Activated CD8-positive, alpha-beta memory T cell treated with anti-CD3 and anti-CD28 coated beads for 24 hours (primary cell): ENCODE results near the gene VARS2.

Source experiments
- DNase-seq: peaks from one replicate; pipeline ENCODE4 v3.0.0-alpha.2; 2020

Gene VARS2

GRCh38 chr6:30931969-30932645 is 18.1 kb downstream of the VARS2 start, which contains the start of gene SFTA2:
SFTA2 (minus strand) TSS chr6:30932170; CDS start chr6:30932096, 74 bp downstream.
- no peak for DNase-seq

GRCh38 chr6:30932665-30933365 is 18.8 kb downstream of the VARS2 start:
- no peak for DNase-seq

GRCh38 chr6:30935018-30935417 is 21.0 kb downstream of the VARS2 start:
- DNase-seq: no peak

- no peak for DNase-seq
Observed at GRCh38 chr6:30937265-30937664, 23.2 kb downstream of the VARS2 start.

- DNase-seq: no peak
Observed at GRCh38 chr6:30938730-30939129, 24.7 kb downstream of the VARS2 start.

GRCh38 chr6:30939473-30939872 is 25.4 kb downstream of the VARS2 start:
- no peak for DNase-seq

GRCh38 chr6:30940361-30940986 is 26.4 kb downstream of the VARS2 start, which contains the start of gene MUCL3:
MUCL3 (plus strand) TSS chr6:30940973; CDS start chr6:30941000, 27 bp downstream.
- no peak for DNase-seq

- DNase-seq: no peak
Observed at GRCh38 chr6:30942338-30943060, 28.5 kb downstream of the VARS2 start.

GRCh38 chr6:30944051-30944450 is 30.0 kb downstream of the VARS2 start:
- DNase-seq: no peak

GRCh38 chr6:30945281-30945680 is 31.2 kb downstream of the VARS2 start:
- DNase-seq: no peak

GRCh38 chr6:30947231-30947630 is 33.2 kb downstream of the VARS2 start:
- no peak for DNase-seq

GRCh38 chr6:30948811-30949210 is 34.8 kb downstream of the VARS2 start:
- DNase-seq: no peak

- DNase-seq: no peak
Observed at GRCh38 chr6:30951907-30952469, 38.0 kb downstream of the VARS2 start.

GRCh38 chr6:30954631-30955366 is 40.8 kb downstream of the VARS2 start:
- DNase-seq: no peak

- DNase-seq: peak; percentile 90
Observed at GRCh38 chr6:30955367-30956042, 41.5 kb downstream of the VARS2 start.

GRCh38 chr6:30957716-30958115 is 43.7 kb downstream of the VARS2 start:
- DNase-seq: no peak

GRCh38 chr6:30960907-30961673 is 47.1 kb downstream of the VARS2 start:
- no peak for DNase-seq

GRCh38 chr6:30962716-30963115 is 48.7 kb downstream of the VARS2 start:
- no peak for DNase-seq

- DNase-seq: no peak
Observed at GRCh38 chr6:30963641-30964040, 49.6 kb downstream of the VARS2 start.

- no peak for DNase-seq
Observed at GRCh38 chr6:30964075-30964474, 50.0 kb downstream of the VARS2 start.

- no peak for DNase-seq
Observed at GRCh38 chr6:30965140-30965601, 51.1 kb downstream of the VARS2 start.
